Measurements from ENCODE around the gene PPM1F. TPM values are rescaled to one million over a fixed set of nuclear protein-coding genes. Genes with fewer than 3 reads are reported as not detected.

The PPM1F gene, protein sequence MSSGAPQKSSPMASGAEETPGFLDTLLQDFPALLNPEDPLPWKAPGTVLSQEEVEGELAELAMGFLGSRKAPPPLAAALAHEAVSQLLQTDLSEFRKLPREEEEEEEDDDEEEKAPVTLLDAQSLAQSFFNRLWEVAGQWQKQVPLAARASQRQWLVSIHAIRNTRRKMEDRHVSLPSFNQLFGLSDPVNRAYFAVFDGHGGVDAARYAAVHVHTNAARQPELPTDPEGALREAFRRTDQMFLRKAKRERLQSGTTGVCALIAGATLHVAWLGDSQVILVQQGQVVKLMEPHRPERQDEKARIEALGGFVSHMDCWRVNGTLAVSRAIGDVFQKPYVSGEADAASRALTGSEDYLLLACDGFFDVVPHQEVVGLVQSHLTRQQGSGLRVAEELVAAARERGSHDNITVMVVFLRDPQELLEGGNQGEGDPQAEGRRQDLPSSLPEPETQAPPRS
- 95.5 TPM for total RNA-seq

GRCh38 chr22:21952586-21953571 is at the start of gene PPM1F:
Gene PPM1F (minus strand): TSS chr22:21952848. CDS start chr22:21946048, 6,800 bp downstream.
- peak; percentile 93 for DNase-seq (ENCODE audit: low spot score)
- peak; percentile 85 for ATAC-seq
- intact Hi-C loops (cut with DNase I): loop anchor here (5.0 kb wide), 1 partner anchor 241 kb away; no protein-coding TSS in a partner anchor

DNA sequence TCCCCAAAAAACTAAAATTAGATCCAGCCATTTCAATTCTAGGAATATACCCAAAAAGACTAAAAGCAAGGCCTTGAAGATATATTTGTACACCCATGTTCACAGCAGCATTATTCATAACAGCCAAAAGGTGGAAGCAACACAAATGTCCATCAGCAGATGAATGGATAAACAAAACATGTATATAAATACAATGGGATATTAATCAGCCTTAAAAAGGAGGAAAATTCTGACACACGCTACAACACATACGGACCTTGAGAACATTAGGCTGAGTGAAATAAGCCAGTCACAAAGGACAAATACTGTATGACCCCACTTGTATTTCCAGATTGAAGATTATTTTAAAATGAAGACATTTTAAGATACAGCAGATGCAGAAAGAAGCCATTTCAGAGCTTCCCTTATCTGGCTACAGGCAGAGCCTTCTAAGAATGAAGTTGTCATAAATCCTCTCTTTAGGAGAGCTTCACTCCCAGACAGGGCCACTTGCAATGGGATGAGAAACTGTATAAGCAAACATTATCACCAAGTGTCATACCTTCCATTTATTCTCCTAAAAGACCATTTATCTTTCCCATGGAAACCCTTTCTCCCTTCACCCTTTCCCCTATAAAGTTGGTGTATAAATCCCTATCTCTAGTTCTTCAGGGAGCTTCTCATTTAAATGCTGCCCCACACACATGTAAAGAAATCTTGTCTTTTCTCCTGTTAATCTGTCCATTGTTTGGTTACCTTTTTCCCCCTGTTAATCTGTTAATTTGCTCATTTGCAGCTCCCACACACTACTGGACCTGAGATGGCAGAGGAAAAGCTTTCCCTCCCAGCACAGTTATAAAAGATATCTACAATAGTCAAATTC is 49.2 kb upstream of the PPM1F start:
- no peak for ATAC-seq
- intact Hi-C loops (cut with DNase I): loop anchor here (5.0 kb wide), 1 partner anchor 530 kb away; no protein-coding TSS in a partner anchor
- no peak for DNase-seq (ENCODE audit: low spot score)

GRCh38 chr22:21998595-21999247 is 46.1 kb upstream of the PPM1F start:
- no peak for DNase-seq (ENCODE audit: low spot score)
- ATAC-seq: no peak
- intact Hi-C loops (cut with DNase I): no loop called here

GRCh38 chr22:21996175-21996720 is 43.6 kb upstream of the PPM1F start:
- no peak for ATAC-seq
- no peak for DNase-seq (ENCODE audit: low spot score)
- intact Hi-C loops (cut with DNase I): no loop called here

DNA sequence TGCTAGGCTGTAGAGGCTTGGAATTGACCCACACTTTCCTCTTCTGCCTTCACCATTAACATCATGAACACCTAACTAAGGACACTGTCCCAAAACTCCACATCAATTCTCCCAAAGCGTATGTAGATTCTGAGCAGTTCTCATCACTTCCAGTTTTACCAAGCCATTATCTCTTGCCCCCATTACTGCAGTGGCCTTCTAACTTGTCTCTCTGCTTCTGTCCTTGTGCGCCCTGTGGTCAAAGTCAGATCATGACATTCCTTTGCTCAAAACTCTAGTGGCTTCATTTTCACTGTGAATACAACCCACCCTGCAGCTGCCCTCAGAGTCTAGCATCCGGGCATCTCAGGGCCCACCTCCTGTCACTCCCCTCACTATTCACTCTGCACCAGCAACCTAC is 43.0 kb upstream of the PPM1F start:
- ATAC-seq (no peak), DNase-seq (ENCODE audit: low spot score) (no peak)
- intact Hi-C loops (cut with DNase I): no loop called here

DNA sequence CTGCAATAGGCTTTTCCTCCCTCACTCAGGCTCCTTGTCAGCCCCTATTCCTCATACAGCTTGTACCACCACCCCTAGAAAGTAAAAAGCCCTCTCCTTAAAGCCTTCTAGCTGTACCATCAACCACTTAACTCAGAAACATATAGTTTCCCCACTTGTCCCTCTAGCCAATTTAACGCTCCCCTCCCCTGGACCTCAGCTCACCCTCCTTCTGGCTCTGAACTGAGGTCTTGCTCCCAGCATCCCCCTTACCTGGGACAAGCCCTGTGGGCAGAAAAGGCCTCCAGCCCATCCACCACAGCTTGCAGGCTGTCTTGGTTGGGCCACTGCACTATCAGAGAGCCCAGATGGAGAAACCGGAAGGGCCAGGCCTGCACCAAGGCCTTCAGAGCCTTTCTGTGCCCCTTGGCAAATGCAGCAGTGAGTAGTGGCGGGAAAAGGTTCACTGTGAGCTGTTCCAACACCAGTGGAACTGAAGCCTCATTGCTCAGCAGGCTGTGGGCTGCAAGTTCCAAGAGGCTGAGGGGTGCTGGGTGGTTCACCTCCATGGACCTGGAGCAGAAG is 42.3 kb upstream of the PPM1F start:
- ATAC-seq: no peak
- intact Hi-C loops (cut with DNase I): no loop called here

GRCh38 chr22:21992593-21993237 is 40.1 kb upstream of the PPM1F start:
- ATAC-seq (no peak), DNase-seq (ENCODE audit: low spot score) (no peak)
- intact Hi-C loops (cut with DNase I): no loop called here

More for the DNA sequence above, 42.3 kb upstream of the PPM1F start:
- DNase-seq (ENCODE audit: low spot score): no peak

DNA sequence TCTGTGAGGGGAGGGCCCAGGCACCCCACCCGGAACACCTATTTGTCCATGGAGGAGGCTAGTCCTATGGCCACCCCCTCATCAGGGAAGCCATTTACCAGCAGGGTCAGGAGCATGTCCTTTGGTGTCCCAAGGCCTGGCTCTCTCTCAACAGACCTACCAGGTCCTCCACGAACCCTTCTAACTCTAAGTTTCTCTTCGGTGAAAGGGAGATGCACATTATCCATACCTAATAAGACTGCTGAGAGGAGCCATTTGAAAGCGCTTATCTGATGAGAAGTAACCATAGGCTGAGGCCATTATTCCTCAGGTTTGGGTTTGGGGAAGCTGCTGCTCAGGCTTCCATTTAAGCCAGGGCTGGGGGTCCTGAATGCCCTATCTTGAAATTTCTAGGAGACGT is 39.1 kb upstream of the PPM1F start:
- intact Hi-C loops (cut with DNase I): no loop called here
- DNase-seq (ENCODE audit: low spot score): no peak
- no peak for ATAC-seq

- DNase-seq (ENCODE audit: low spot score) (no peak), ATAC-seq (no peak)
- intact Hi-C loops (cut with DNase I): no loop called here
These were observed 38.6 kb upstream of the PPM1F start for GRCh38 chr22:21991304-21991596.

DNA sequence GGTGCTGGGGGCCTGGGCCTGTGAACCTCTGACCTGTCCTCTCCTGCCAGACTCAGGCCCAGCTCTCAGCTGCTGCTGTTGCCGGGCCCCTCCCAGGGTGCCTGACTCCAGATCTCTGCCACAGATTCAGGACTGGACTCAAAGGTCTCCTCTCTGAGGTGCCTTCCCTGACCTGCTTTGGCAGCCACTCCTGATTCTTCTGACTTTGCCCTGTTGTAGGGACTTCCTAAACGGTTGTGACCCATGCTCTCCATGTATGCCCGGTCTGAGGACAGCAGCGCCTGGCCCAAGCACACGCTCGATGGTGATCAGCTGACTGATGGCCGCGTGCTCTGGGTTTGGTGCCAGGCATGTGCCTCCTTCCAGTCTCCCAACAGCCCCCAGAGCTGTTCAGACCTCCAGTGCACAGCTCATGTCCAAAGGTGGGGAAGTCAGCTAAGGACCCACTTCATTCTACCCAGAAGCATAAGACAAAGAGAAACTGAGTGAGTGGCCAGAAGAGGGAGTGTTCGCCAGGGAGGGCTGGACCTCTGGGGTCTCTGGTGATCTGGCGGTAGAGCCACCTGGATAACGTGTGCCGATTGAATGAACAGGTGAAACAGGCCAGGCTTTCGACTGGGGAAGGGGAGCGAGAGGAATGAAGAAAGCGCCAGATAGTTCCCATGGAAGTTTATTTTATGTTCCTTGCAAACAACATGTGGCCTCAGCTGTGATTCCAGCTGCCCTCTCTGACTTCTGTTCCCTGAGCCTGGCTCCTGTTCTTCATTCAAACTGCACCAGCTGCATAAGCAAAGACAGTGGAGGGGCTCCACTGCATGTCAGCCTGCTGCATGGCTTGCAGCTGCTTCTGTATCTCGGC is 38.0 kb upstream of the PPM1F start:
- intact Hi-C loops (cut with DNase I): no loop called here
- no peak for ATAC-seq
- DNase-seq (ENCODE audit: low spot score): no peak

- intact Hi-C loops (cut with DNase I): no loop called here
- no peak for DNase-seq (ENCODE audit: low spot score)
- ATAC-seq: no peak
These were observed 36.4 kb upstream of the PPM1F start for GRCh38 chr22:21989049-21989448.

DNA sequence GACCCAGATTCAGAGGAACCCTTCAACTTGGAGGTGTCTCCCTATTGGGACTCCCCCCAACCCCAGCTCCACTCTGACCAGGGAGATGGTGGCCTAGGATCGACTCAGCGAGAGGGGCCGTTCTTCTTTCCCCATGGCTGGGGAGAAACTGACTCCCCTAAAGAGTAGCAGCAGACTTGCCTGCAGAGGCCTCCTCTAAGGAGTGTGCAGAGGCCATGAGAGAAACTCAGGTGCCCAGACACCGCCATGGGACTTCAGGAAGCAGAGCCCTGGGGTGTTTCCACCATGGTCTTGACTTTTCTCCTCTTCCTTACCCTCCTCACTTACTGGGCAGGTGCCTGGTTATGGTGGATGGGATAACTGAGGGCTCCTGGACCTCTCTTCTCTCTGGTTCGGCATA is 32.6 kb upstream of the PPM1F start:
- DNase-seq (ENCODE audit: low spot score) (no peak), ATAC-seq (no peak)
- intact Hi-C loops (cut with DNase I): no loop called here

- ATAC-seq (no peak), DNase-seq (ENCODE audit: low spot score) (no peak)
- intact Hi-C loops (cut with DNase I): no loop called here
These were observed 32.1 kb upstream of the PPM1F start for GRCh38 chr22:21984793-21985192.

DNA sequence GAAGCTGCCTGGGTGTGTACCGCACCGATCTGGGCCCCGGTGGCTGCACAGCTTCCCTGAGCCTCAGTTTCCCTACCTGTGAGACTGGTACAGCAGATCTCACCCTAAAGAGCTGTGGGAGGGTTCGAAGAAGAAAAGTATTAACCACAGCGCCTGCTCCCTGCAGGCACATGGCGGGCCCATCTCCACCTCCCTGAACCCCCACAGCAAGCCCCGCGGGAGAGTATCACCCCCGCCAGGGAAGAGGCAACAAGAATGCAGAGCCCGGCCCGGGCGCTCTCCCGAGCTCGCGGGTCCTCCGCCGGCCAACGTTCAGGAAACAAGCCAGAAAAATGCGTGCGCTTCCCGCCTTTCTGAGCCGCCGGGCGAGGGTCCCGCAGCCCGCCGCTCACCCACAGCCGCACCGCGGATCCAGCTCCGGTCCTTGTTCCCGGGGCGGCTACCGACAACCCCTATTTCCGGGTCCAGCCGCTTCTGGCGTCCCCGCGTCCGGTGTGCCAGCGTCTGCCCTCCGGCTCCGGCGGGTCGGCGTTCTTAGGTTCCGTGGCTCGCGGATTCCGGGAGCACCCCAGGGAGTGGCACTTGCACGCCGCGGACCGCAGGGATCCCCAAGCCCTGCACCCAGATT is 29.8 kb upstream of the PPM1F start, which contains the start of gene TOP3B:
TSS of gene TOP3B (minus strand) at position 450 of the 628 bp plus-strand sequence. CDS start 7,078 bp downstream, outside the sequence.
- ATAC-seq (peak; percentile 95), DNase-seq (ENCODE audit: low spot score) (peak; percentile 90)
- intact Hi-C loops (cut with DNase I): no loop called here

DNA sequence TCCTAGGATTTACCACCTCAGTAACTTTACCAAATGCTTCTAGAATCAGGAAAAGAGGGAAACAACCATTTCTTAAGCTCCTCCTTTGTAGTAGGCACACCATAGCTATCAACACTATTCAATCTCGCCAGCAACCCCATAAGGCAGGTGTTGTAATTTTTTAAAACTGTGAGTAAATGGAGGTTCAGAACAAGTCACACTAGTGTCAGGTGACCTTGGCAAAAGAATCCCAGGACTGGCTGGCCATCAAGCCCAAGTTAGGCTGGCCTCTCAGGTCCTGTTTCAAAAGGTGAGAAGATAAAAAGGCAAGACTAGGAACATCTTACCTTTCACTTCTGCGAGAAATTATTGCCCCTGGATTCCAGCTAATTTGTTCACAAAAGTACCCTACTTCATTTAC is 29.2 kb upstream of the PPM1F start:
- DNase-seq (ENCODE audit: low spot score) (no peak), ATAC-seq (no peak)
- intact Hi-C loops (cut with DNase I): no loop called here

GRCh38 chr22:21980547-21980946 is 27.9 kb upstream of the PPM1F start:
- ATAC-seq (no peak), DNase-seq (ENCODE audit: low spot score) (no peak)
- intact Hi-C loops (cut with DNase I): no loop called here
